K562 (cell line): ENCODE results near the gene RBM20. TPM values are rescaled to one million over a fixed set of nuclear protein-coding genes. Genes with fewer than 3 reads are reported as not detected.
A peak's percentile ranks its signal among the peaks of the same experiment; 100 is the strongest.

Experiments
- ATAC-seq: fragments of 200-7000 bp; cut with Tn5 transposase; 3 replicates; pipeline ENCODE4 v1.9.1; 2020; ENCODE audit warnings: moderate library complexity
- BruUV-seq: library from RNA; stranded (reverse); fragments of 400-500 nt; replicated peaks from 2 replicates; lab custom pipeline; 2021; lab: Mats Ljungman, UMichigan
- CTCF ChIA-PET: fragments of 300-600 bp; formaldehyde crosslinking; extraction: SDS; loops from one replicate; lab custom pipeline; 2021; ENCODE audit warnings: low intra/inter-chr PET ratio; lab: Yijun Ruan, JAX
- POLR2A ChIA-PET: fragments of 300-600, 350-650 bp; sonication (Branson Sonifier 250); formaldehyde crosslinking; extraction: SDS; loops from one replicate; lab custom pipeline; 2021; ENCODE audit warnings: antibody characterized with exemption, inconsistent platforms; lab: Yijun Ruan, JAX
- DNase-seq, 4 experiments: peaks; one replicate each; pipeline versions ENCODE4 v3.0.0 to v3.0.0-alpha.2; 2011 to 2018; ENCODE audit warnings: low spot score in 3 of 4, mixed read lengths in 3 of 4; ENCODE audit errors: extremely low read depth in 1 of 4
- FAIRE-seq: peaks from 2 replicates; lab custom pipeline; 2011; peaks lifted over from hg19 to GRCh38; lab: Jason Lieb, UNC
- H2AFZ ChIP-seq: 2 replicates; pipeline ENCODE4 v1.6.0; 2011; ENCODE audit warnings: low read depth, low read length, control low read depth, inconsistent platforms
- H3K27ac ChIP-seq: fragments of 200-600 bp; 3 replicates; pipeline ENCODE4 v1.8.0; 2011; ENCODE audit warnings: low read depth, mild to moderate bottlenecking, control low read depth, inconsistent platforms, low read length, moderate library complexity, mixed read lengths; ENCODE audit errors: extremely low read depth
- H3K27me3 ChIP-seq, 2 experiments: fragments of 300-600 bp in 1 of 2; 2 replicates in 1 of 2; 3 replicates in 1 of 2; pipeline versions ENCODE4 v1.6.0 to v1.8.0; 2011; ENCODE audit warnings: inconsistent platforms in 2 of 2, low read length in 2 of 2, mild to moderate bottlenecking in 1 of 2, mixed read lengths in 1 of 2, moderate library complexity in 1 of 2; ENCODE audit not compliant: control insufficient read depth in 2 of 2, insufficient read depth in 2 of 2
- H3K36me3 ChIP-seq: fragments of 300-600 bp; 3 replicates; pipeline ENCODE4 v1.8.0; 2011; ENCODE audit warnings: mild to moderate bottlenecking, low read length, inconsistent platforms; ENCODE audit not compliant: control insufficient read depth, insufficient read depth
- H3K4me1 ChIP-seq, 2 experiments: fragments of 200-600 bp in 1 of 2; replicated peaks in 1 of 2; 2 replicates in 1 of 2; 3 replicates in 1 of 2; pipeline versions ENCODE4 v1.5.1 to v1.8.0; 2011; ENCODE audit warnings: inconsistent platforms in 2 of 2, low read length in 2 of 2, mild to moderate bottlenecking in 1 of 2, mixed read lengths in 1 of 2, moderate library complexity in 1 of 2; ENCODE audit not compliant: control insufficient read depth in 2 of 2, insufficient read depth in 2 of 2
- H3K4me2 ChIP-seq: 2 replicates; pipeline ENCODE4 v1.6.1; 2011; ENCODE audit warnings: low read length, control low read depth, inconsistent platforms, mixed read lengths; ENCODE audit not compliant: insufficient read depth
- H3K4me3 ChIP-seq: fragments of 200-600 bp; sonication (generic), shearing (Covaris generic); 2 replicates; pipeline ENCODE4 v1.5.1; 2016; ENCODE audit warnings: control low read depth, inconsistent platforms
- H3K79me2 ChIP-seq: fragments of 200-600 bp; 3 replicates; pipeline ENCODE4 v1.8.0; 2011; ENCODE audit warnings: low read length, inconsistent platforms; ENCODE audit not compliant: control insufficient read depth, insufficient read depth
- H3K9ac ChIP-seq, 2 experiments: 2 replicates each; pipeline versions ENCODE4 v1.6.0 to v1.6.1; 2011; ENCODE audit warnings: low read depth in 2 of 2, low read length in 2 of 2, control low read depth in 1 of 2, inconsistent platforms in 1 of 2, mild to moderate bottlenecking in 1 of 2, mixed read lengths in 1 of 2; ENCODE audit not compliant: insufficient read depth in 1 of 2
- H3K9me1 ChIP-seq: one replicate; pipeline ENCODE4 v1.6.0; 2011; ENCODE audit warnings: inconsistent platforms, mild to moderate bottlenecking, low read length, moderate library complexity; ENCODE audit not compliant: control insufficient read depth, insufficient read depth
- H3K9me3 ChIP-seq: replicated peaks from 2 replicates; pipeline ENCODE4 v1.5.1; 2011; ENCODE audit warnings: low read depth, low read length, inconsistent platforms; ENCODE audit not compliant: control insufficient read depth, insufficient read depth
- H4K20me1 ChIP-seq: replicated peaks from 2 replicates; pipeline ENCODE4 v1.6.1; 2011; ENCODE audit warnings: low read length, inconsistent platforms, mixed read lengths; ENCODE audit not compliant: control insufficient read depth, insufficient read depth
- CEBPG ChIP-seq, 3 experiments: fragments of 200-800 bp in 1 of 3; sonication (Bioruptor generic) in 1 of 3; sonication (generic) in 1 of 3; formaldehyde crosslinking in 1 of 3; IDR thresholded peaks in 2 of 3; conservative IDR thresholded peaks in 1 of 3; 2 replicates each; pipeline versions ENCODE4 v1.6.1 to v1.8.0; 2016 to 2022; ENCODE audit warnings: missing compliant biosample characterization in 2 of 3, missing genetic modification characterization in 2 of 3, mild to moderate bottlenecking in 1 of 3, missing genetic modification reagents in 1 of 3
- E2F4 ChIP-seq: sonication (generic); formaldehyde crosslinking; IDR thresholded peaks from 2 replicates; pipeline ENCODE4 v1.8.0; 2022; ENCODE audit warnings: mild to moderate bottlenecking, low read depth, missing genetic modification reagents
- EZH2 ChIP-seq: IDR thresholded peaks from 2 replicates; pipeline ENCODE4 v1.6.1; 2012; ENCODE audit warnings: low read depth, mild to moderate bottlenecking, inconsistent platforms, low read length, borderline replicate concordance
- RBM34 ChIP-seq: fragments of 200-400 bp; formaldehyde crosslinking; IDR thresholded peaks from 2 replicates; pipeline ENCODE4 v1.6.1; 2018; ENCODE audit warnings: low read length, borderline replicate concordance; ENCODE audit not compliant: insufficient read depth
- TEAD2 ChIP-seq: fragments of 450-650 bp; IDR thresholded peaks from 2 replicates; pipeline ENCODE4 v1.6.1; 2016; ENCODE audit warnings: missing genetic modification characterization, control low read depth, missing compliant biosample characterization
- WGBS: fragments of 100-300 bp; shearing (Covaris generic); methylation state at CpG from one replicate; pipeline ENCODE4 v1.1.6; 2016; ENCODE audit warnings: low coverage, mixed read lengths; ENCODE audit not compliant: insufficient coverage; ENCODE audit errors: missing lambda C conversion rate; 5-methylcytosine and 5-hydroxymethylcytosine counted together
- in situ Hi-C: fragments of 300-500 bp; cut with MboI; formaldehyde crosslinking; loops from 4 replicates; pipeline ENCODE4 v1.15.0; 2018; ENCODE audit warnings: inconsistent platforms, mixed read lengths
- intact Hi-C: fragments of 100-400 bp; cut with micrococcal nuclease; formaldehyde crosslinking; loops from 2 replicates; pipeline ENCODE4 v1.14.2; 2022
- polyA plus RNA-seq, 8 experiments: library from polyadenylated mRNA; depleted of rRNA in 4 of 8; stranded (reverse) in 5 of 8; unstranded in 3 of 8; fragments of >200 nt; fragmentation: Nextera tagmentation in 2 of 8; fragmentation: Illumina TruSeq in 1 of 8; extraction: Ambion mirVana in 2 of 8; extraction: Trizol in 1 of 8; gene quantifications; 2 replicates each; pipeline versions ENCODE4 v1.2.1 to v1.2.3, GENCODE V29; 2011 to 2014; ENCODE audit warnings: inconsistent platforms in 1 of 8, missing spikeins in 1 of 8
- total RNA-seq, 7 experiments: library from RNA; depleted of rRNA in 6 of 7; stranded (reverse); fragments of >200 nt in 6 of 7; fragmentation: Illumina TruSeq in 2 of 7; extraction: Trizol in 2 of 7; gene quantifications; 2 replicates each; pipeline versions ENCODE4 v1.2.1 to v1.2.3, GENCODE V29; 2011 to 2021; ENCODE audit warnings: low replicate concordance in 1 of 7

The RBM20 gene
- total and polyA plus RNA-seq, 9 of the 15 experiments (the other 6 are each of a cell fraction or from before 2014, with no cell fraction given) = 0.63 to 5.7 (median 3.2) TPM

- no TSS peak for BruUV-seq
- intact Hi-C loops (no loop called here), in situ Hi-C loops (no loop called here)
- TF ChIP-seq TEAD2 (tag) = no peak
- TF ChIP-seq E2F4 = no peak
- no peak for TF ChIP-seq RBM34
- no peak for TF ChIP-seq CEBPG (CRISPR knock-in tag; IDR thresholded peaks at IDR 0.05)
- TF ChIP-seq CEBPG (tag; conservative IDR thresholded peaks at IDR 0.05 in 1 of 2, IDR thresholded peaks at IDR 0.05 in 1 of 2) = peak in 1 of 2 experiments; percentile 66; a peak in 1 of 4 replicates
- no peak for TF ChIP-seq EZH2
- no peaks in the 10 kb centered on the region for H3K4me1 ChIP-seq
- no peak for FAIRE-seq
- no peaks in the 10 kb centered on the region for H3K36me3 ChIP-seq
- no peak overlapping the region for H2AFZ ChIP-seq
- peak; percentile 42; the same call in 1 of the 3 replicates for ATAC-seq
- H3K27ac ChIP-seq = no peak overlapping the region
- CTCF ChIA-PET = no interaction called here
- H4K20me1 ChIP-seq = no peaks in the 10 kb centered on the region
- no peaks in the 10 kb centered on the region for H3K9me1 ChIP-seq
- no peak overlapping the region for H3K9ac ChIP-seq
- 36% methylated on average over 6 of the region's 6 CpGs for WGBS
- POLR2A ChIA-PET = no interaction called here
- H3K27me3 ChIP-seq = no peaks in the 10 kb centered on the region
- H3K4me3 ChIP-seq = no peak overlapping the region
- H3K4me2 ChIP-seq = no peak overlapping the region
- no peaks in the 10 kb centered on the region for H3K9me3 ChIP-seq
- DNase-seq = no peak
- no peaks in the 10 kb centered on the region; the same call in 2 of the 3 replicates for H3K79me2 ChIP-seq
Measured at GRCh38 chr10:110751850-110752249, 107.7 kb downstream of the RBM20 start.
